Measurements from ENCODE around the gene SGPP2. TPM values are rescaled to one million over a fixed set of nuclear protein-coding genes. Genes with fewer than 3 reads are reported as not detected.
"Not testable (repeated sequence)": the region's sequence is repeated elsewhere in the genome, so short reads cannot be mapped to it uniquely, and the experiment has no call there.

Gene SGPP2
- under 1 TPM; 0.55 to 0.67 TPM for total RNA-seq

GRCh38 chr2:222424276-222424728, at the start of gene SGPP2:
SGPP2 (plus strand) TSS chr2:222424543; CDS start chr2:222424603, 60 bp downstream.
- H3K27me3 Mint-ChIP-seq = peaks cover 43% of the 10 kb centered on the region
- ChIA-PET CTCF (no interaction called here), POLR2A (no interaction called here)
- H3K27ac Mint-ChIP-seq = peak within 1 kb of the TSS; percentile 58
- H3K4me3 Mint-ChIP-seq = peak within 1 kb of the TSS; percentile 75
- no peak for DNase-seq
- peaks cover 24% of the 10 kb centered on the region for H3K4me1 Mint-ChIP-seq
- peaks cover 4% of the 10 kb centered on the region for H3K36me3 Mint-ChIP-seq (ENCODE audit: low read depth)
- no peaks in the 10 kb centered on the region for H3K9me3 Mint-ChIP-seq

GRCh38 chr2:222375798-222376197, 48.5 kb upstream of the SGPP2 start:
- ChIA-PET POLR2A (interaction anchor here (0.7 kb wide), 1 partner anchor 1794 kb away, joined by 4 read pairs; no protein-coding TSS in a partner anchor), CTCF (no interaction called here)
- no peaks in the 10 kb centered on the region for H3K36me3 Mint-ChIP-seq (ENCODE audit: low read depth)

GRCh38 chr2:222380456-222380855, 43.9 kb upstream of the SGPP2 start:
- Mint-ChIP-seq H3K4me3 (no peak overlapping the region), H3K4me1 (no peaks in the 10 kb centered on the region), H3K36me3 (ENCODE audit: low read depth) (no peaks in the 10 kb centered on the region), H3K27me3 (no peaks in the 10 kb centered on the region), H3K9me3 (no peaks in the 10 kb centered on the region), H3K27ac (no peak overlapping the region)
- CTCF ChIA-PET = no interaction called here
- no peak for DNase-seq
- POLR2A ChIA-PET = no interaction called here

More at GRCh38 chr2:222375798-222376197, 48.5 kb upstream of the SGPP2 start:
- H3K4me3 Mint-ChIP-seq = no peak overlapping the region
- no peaks in the 10 kb centered on the region for H3K9me3 Mint-ChIP-seq
- H3K27me3 Mint-ChIP-seq = no peaks in the 10 kb centered on the region
- DNase-seq = no peak
- no peaks in the 10 kb centered on the region for H3K4me1 Mint-ChIP-seq
- H3K27ac Mint-ChIP-seq = no peak overlapping the region

- CTCF ChIA-PET = no interaction called here
- Mint-ChIP-seq H3K4me3 (no peak overlapping the region), H3K27ac (no peak overlapping the region), H3K36me3 (ENCODE audit: low read depth) (no peaks in the 10 kb centered on the region), H3K9me3 (no peaks in the 10 kb centered on the region), H3K27me3 (no peaks in the 10 kb centered on the region), H3K4me1 (no peaks in the 10 kb centered on the region)
- DNase-seq = no peak
- POLR2A ChIA-PET = no interaction called here
These were observed 42.8 kb upstream of the SGPP2 start for GRCh38 chr2:222381566-222381965.

GRCh38 chr2:222383255-222383654, 41.1 kb upstream of the SGPP2 start:
- Mint-ChIP-seq H3K9me3 (no peaks in the 10 kb centered on the region), H3K4me3 (no peak overlapping the region), H3K27ac (no peak overlapping the region), H3K4me1 (no peaks in the 10 kb centered on the region), H3K36me3 (ENCODE audit: low read depth) (no peaks in the 10 kb centered on the region), H3K27me3 (no peaks in the 10 kb centered on the region)
- ChIA-PET CTCF (interaction anchor here (0.6 kb wide), 1 partner anchor 123 kb away, joined by 3 read pairs; no protein-coding TSS in a partner anchor), POLR2A (no interaction called here)
- DNase-seq = no peak

GRCh38 chr2:222391743-222392285, 32.5 kb upstream of the SGPP2 start:
- CTCF ChIA-PET = no interaction called here
- Mint-ChIP-seq H3K4me3 (no peak overlapping the region), H3K4me1 (no peaks in the 10 kb centered on the region), H3K36me3 (ENCODE audit: low read depth) (no peaks in the 10 kb centered on the region), H3K9me3 (no peaks in the 10 kb centered on the region), H3K27ac (no peak overlapping the region), H3K27me3 (no peaks in the 10 kb centered on the region)
- POLR2A ChIA-PET = no interaction called here
- DNase-seq = no peak

GRCh38 chr2:222393733-222394267, 30.5 kb upstream of the SGPP2 start:
- H3K36me3 Mint-ChIP-seq (ENCODE audit: low read depth) = no peaks in the 10 kb centered on the region
- CTCF ChIA-PET = no interaction called here
- H3K27me3 Mint-ChIP-seq = no peaks in the 10 kb centered on the region
- POLR2A ChIA-PET = no interaction called here
- H3K4me3 Mint-ChIP-seq = no peak overlapping the region
- no peak for DNase-seq
- H3K4me1 Mint-ChIP-seq = no peaks in the 10 kb centered on the region
- no peak overlapping the region for H3K27ac Mint-ChIP-seq
- peaks cover 2% of the 10 kb centered on the region for H3K9me3 Mint-ChIP-seq

GRCh38 chr2:222398446-222398885, 25.9 kb upstream of the SGPP2 start:
- no peak for DNase-seq
- Mint-ChIP-seq H3K27ac (no peak overlapping the region), H3K9me3 (peaks cover 2% of the 10 kb centered on the region), H3K36me3 (ENCODE audit: low read depth) (no peaks in the 10 kb centered on the region), H3K4me1 (no peaks in the 10 kb centered on the region), H3K4me3 (no peak overlapping the region), H3K27me3 (no peaks in the 10 kb centered on the region)
- ChIA-PET POLR2A (no interaction called here), CTCF (no interaction called here)

- Mint-ChIP-seq H3K4me1 (no peaks in the 10 kb centered on the region), H3K36me3 (ENCODE audit: low read depth) (no peaks in the 10 kb centered on the region), H3K27ac (no peak overlapping the region), H3K9me3 (peaks cover 2% of the 10 kb centered on the region), H3K4me3 (no peak overlapping the region), H3K27me3 (no peaks in the 10 kb centered on the region)
- DNase-seq = no peak
- POLR2A ChIA-PET = no interaction called here
- CTCF ChIA-PET = no interaction called here
These were observed 25.1 kb upstream of the SGPP2 start for GRCh38 chr2:222399038-222399783.

- H3K27ac Mint-ChIP-seq = no peak overlapping the region
- no peaks in the 10 kb centered on the region for H3K36me3 Mint-ChIP-seq (ENCODE audit: low read depth)
- no peak overlapping the region for H3K4me3 Mint-ChIP-seq
- H3K4me1 Mint-ChIP-seq = no peaks in the 10 kb centered on the region
- H3K27me3 Mint-ChIP-seq = no peaks in the 10 kb centered on the region
- no peak for DNase-seq
- ChIA-PET CTCF (no interaction called here), POLR2A (no interaction called here)
- no peaks in the 10 kb centered on the region for H3K9me3 Mint-ChIP-seq
These were observed 20.0 kb upstream of the SGPP2 start for GRCh38 chr2:222404151-222404905.

GRCh38 chr2:222408684-222409083, 15.7 kb upstream of the SGPP2 start:
- Mint-ChIP-seq H3K4me1 (no peaks in the 10 kb centered on the region), H3K36me3 (ENCODE audit: low read depth) (no peaks in the 10 kb centered on the region), H3K27me3 (no peaks in the 10 kb centered on the region), H3K27ac (no peak overlapping the region), H3K4me3 (no peak overlapping the region), H3K9me3 (peaks cover 2% of the 10 kb centered on the region)
- DNase-seq = no peak
- ChIA-PET POLR2A (no interaction called here), CTCF (no interaction called here)

- H3K9me3 Mint-ChIP-seq = peaks cover 2% of the 10 kb centered on the region
- H3K4me1 Mint-ChIP-seq = no peaks in the 10 kb centered on the region
- CTCF ChIA-PET = interaction anchor here (1.4 kb wide), 1 partner anchor 11 kb away, joined by 4 read pairs; no protein-coding TSS in a partner anchor
- H3K4me3 Mint-ChIP-seq = no peak overlapping the region
- POLR2A ChIA-PET = no interaction called here
- DNase-seq = no peak
- no peaks in the 10 kb centered on the region for H3K36me3 Mint-ChIP-seq (ENCODE audit: low read depth)
- H3K27ac Mint-ChIP-seq = no peak overlapping the region
- no peaks in the 10 kb centered on the region for H3K27me3 Mint-ChIP-seq
These were observed 13.8 kb upstream of the SGPP2 start for GRCh38 chr2:222410534-222410933.

GRCh38 chr2:222412334-222412733, 12.0 kb upstream of the SGPP2 start:
- DNase-seq, H3K27ac Mint-ChIP-seq, POLR2A ChIA-PET: not testable (repeated sequence)

More at GRCh38 chr2:222412334-222412733, 12.0 kb upstream of the SGPP2 start:
- H3K4me3 Mint-ChIP-seq; H3K4me1 Mint-ChIP-seq; H3K36me3 Mint-ChIP-seq (ENCODE audit: low read depth); H3K9me3 Mint-ChIP-seq; CTCF ChIA-PET; H3K27me3 Mint-ChIP-seq: not testable (repeated sequence)

Data from activated CD4-positive, alpha-beta T cell treated with anti-CD3 and anti-CD28 coated beads, Interleukin-2, amount 10 ng/mL, durations not matched to agents 7 days and 5 days (primary cell).